Breast epithelium (tissue), 4 donors: ENCODE data around the gene CNMD. TPM values are rescaled to one million over a fixed set of nuclear protein-coding genes. Genes with fewer than 3 reads are reported as not detected.

Source experiments
- DNase-seq, 2 donors: peaks; one replicate each; pipeline ENCODE4 v3.0.0-alpha.2; 2019; ENCODE audit warnings: low spot score in 2 of 2
- H3K27ac ChIP-seq, 2 donors: fragments of 200-600 bp; sonication (generic) in 1 of 2; one replicate each; pipeline ENCODE4 v1.5.1; 2016 to 2019; ENCODE audit warnings: mild to moderate bottlenecking in 1 of 2
- H3K27me3 ChIP-seq, 2 donors: fragments of 200-600 bp; sonication (generic) in 1 of 2; one replicate each; pipeline versions ENCODE4 v1.5.1 to v1.6.0; 2017 to 2019; ENCODE audit warnings: control low read depth in 1 of 2, mild to moderate bottlenecking in 1 of 2
- H3K36me3 ChIP-seq: fragments of 200-600 bp; one replicate; pipeline ENCODE4 v1.5.1; 2019
- H3K4me1 ChIP-seq, 2 donors: fragments of 200-600 bp; sonication (generic); one replicate each; pipeline ENCODE4 v1.5.1; 2016 to 2019; ENCODE audit warnings: control low read depth in 1 of 2
- H3K4me3 ChIP-seq, 3 donors: fragments of 200-600 bp; sonication (generic); 1 replicate in 2 of 3; 2 replicates in 1 of 3; pipeline ENCODE4 v1.5.1; 2016 to 2019; ENCODE audit warnings: mild to moderate bottlenecking in 3 of 3, moderate library complexity in 2 of 3
- H3K9me3 ChIP-seq, 2 donors: fragments of 200-600 bp; sonication (generic) in 1 of 2; one replicate each; pipeline ENCODE4 v1.5.1; 2016 to 2019; ENCODE audit warnings: control low read depth in 1 of 2
- CTCF ChIP-seq, 3 donors: fragments of 450-650 bp; IDR thresholded peaks; one replicate each; pipeline ENCODE4 v1.5.1; 2016 to 2017; ENCODE audit warnings: antibody characterized with exemption in 3 of 3, mild to moderate bottlenecking in 3 of 3, moderate library complexity in 3 of 3
- POLR2A ChIP-seq: fragments of 450-650 bp; IDR thresholded peaks from one replicate; pipeline ENCODE4 v1.6.1; 2016; ENCODE audit warnings: antibody characterized with exemption, mild to moderate bottlenecking, moderate library complexity
- POLR2AphosphoS5 ChIP-seq, 3 donors: sonication (generic); formaldehyde crosslinking; IDR thresholded peaks; one replicate each; pipeline ENCODE4 v1.6.1; 2017; ENCODE audit warnings: antibody characterized with exemption in 3 of 3
- intact Hi-C: fragments of 100-400 bp; cut with DNase I; formaldehyde crosslinking; loops from one replicate; pipeline ENCODE4 v1.15.1; 2023; ENCODE audit warnings: low total_unique reads
- total RNA-seq, 3 donors: library from RNA; depleted of rRNA; stranded (reverse); fragments of >200 nt; gene quantifications; one replicate each; pipeline ENCODE4 v1.1.0, GENCODE V29; 2016

The CNMD gene
- total RNA-seq, result under 1 TPM in 2 of 3 donors, not detected in 1; 0.29 to 0.96 TPM

- Histone ChIP-seq H3K36me3 (no peaks in the 10 kb centered on the region), H3K4me3 (peak within 1 kb of the TSS; percentile 20 to 58 (median 34)), H3K27ac (no peak within 1 kb of the TSS), H3K9me3 (no peaks in the 10 kb centered on the region), H3K27me3 (peaks cover 3 to 41% of the 10 kb centered on the region in 2 donors), H3K4me1 (no peaks in the 10 kb centered on the region)
- no peak for DNase-seq
- intact Hi-C loops, result no loop called here
- TF ChIP-seq POLR2A (no peak), POLR2AphosphoS5 (IDR thresholded peaks at IDR 0.05) (no peak), CTCF (IDR thresholded peaks at IDR 0.05) (no peak)
Observed at GRCh38 chr13:52739468-52740071, at the start of gene CNMD. CNMD (minus strand) TSS chr13:52739820; CDS start chr13:52739701, 119 bp downstream.

GRCh38 chr13:52788011-52788410 lies 48.4 kb upstream of the CNMD start:
- no peak overlapping the region for H3K4me3 ChIP-seq
- TF ChIP-seq POLR2A (no peak), POLR2AphosphoS5 (IDR thresholded peaks at IDR 0.05) (no peak), CTCF (IDR thresholded peaks at IDR 0.05) (no peak)
- H3K36me3 ChIP-seq, result no peaks in the 10 kb centered on the region
- intact Hi-C loops, result no loop called here
- no peak overlapping the region for H3K27ac ChIP-seq
- H3K27me3 ChIP-seq, result no peaks in the 10 kb centered on the region
- no peak for DNase-seq
- no peaks in the 10 kb centered on the region for H3K9me3 ChIP-seq
- H3K4me1 ChIP-seq, result no peaks in the 10 kb centered on the region

GRCh38 chr13:52787235-52787634 lies 47.6 kb upstream of the CNMD start:
- H3K27ac ChIP-seq, result no peak overlapping the region
- no peaks in the 10 kb centered on the region for H3K36me3 ChIP-seq
- H3K4me1 ChIP-seq, result no peaks in the 10 kb centered on the region
- no peaks in the 10 kb centered on the region for H3K9me3 ChIP-seq
- DNase-seq, result no peak
- intact Hi-C loops, result no loop called here
- no peak for TF ChIP-seq POLR2AphosphoS5 (IDR thresholded peaks at IDR 0.05)
- no peak for TF ChIP-seq CTCF (IDR thresholded peaks at IDR 0.05)
- TF ChIP-seq POLR2A, result no peak
- no peaks in the 10 kb centered on the region for H3K27me3 ChIP-seq
- H3K4me3 ChIP-seq, result no peak overlapping the region

GRCh38 chr13:52786766-52787165 lies 47.1 kb upstream of the CNMD start:
- TF ChIP-seq POLR2AphosphoS5 (IDR thresholded peaks at IDR 0.05), result no peak
- TF ChIP-seq POLR2A, result no peak
- no peak for TF ChIP-seq CTCF (IDR thresholded peaks at IDR 0.05)
- Histone ChIP-seq H3K36me3 (no peaks in the 10 kb centered on the region), H3K4me3 (no peak overlapping the region), H3K27me3 (no peaks in the 10 kb centered on the region), H3K4me1 (no peaks in the 10 kb centered on the region), H3K27ac (no peak overlapping the region), H3K9me3 (no peaks in the 10 kb centered on the region)
- intact Hi-C loops, result no loop called here
- no peak for DNase-seq

GRCh38 chr13:52785739-52786138 lies 46.1 kb upstream of the CNMD start:
- Histone ChIP-seq H3K4me1 (no peaks in the 10 kb centered on the region), H3K27ac (no peak overlapping the region), H3K9me3 (no peaks in the 10 kb centered on the region), H3K4me3 (no peak overlapping the region), H3K27me3 (no peaks in the 10 kb centered on the region), H3K36me3 (no peaks in the 10 kb centered on the region)
- DNase-seq, result no peak
- TF ChIP-seq POLR2A (no peak), POLR2AphosphoS5 (IDR thresholded peaks at IDR 0.05) (no peak), CTCF (IDR thresholded peaks at IDR 0.05) (no peak)
- intact Hi-C loops, result no loop called here
